ENCODE results near the gene DDX27.
A peak's percentile ranks its signal among the peaks of the same experiment; 100 is the strongest.

DNA sequence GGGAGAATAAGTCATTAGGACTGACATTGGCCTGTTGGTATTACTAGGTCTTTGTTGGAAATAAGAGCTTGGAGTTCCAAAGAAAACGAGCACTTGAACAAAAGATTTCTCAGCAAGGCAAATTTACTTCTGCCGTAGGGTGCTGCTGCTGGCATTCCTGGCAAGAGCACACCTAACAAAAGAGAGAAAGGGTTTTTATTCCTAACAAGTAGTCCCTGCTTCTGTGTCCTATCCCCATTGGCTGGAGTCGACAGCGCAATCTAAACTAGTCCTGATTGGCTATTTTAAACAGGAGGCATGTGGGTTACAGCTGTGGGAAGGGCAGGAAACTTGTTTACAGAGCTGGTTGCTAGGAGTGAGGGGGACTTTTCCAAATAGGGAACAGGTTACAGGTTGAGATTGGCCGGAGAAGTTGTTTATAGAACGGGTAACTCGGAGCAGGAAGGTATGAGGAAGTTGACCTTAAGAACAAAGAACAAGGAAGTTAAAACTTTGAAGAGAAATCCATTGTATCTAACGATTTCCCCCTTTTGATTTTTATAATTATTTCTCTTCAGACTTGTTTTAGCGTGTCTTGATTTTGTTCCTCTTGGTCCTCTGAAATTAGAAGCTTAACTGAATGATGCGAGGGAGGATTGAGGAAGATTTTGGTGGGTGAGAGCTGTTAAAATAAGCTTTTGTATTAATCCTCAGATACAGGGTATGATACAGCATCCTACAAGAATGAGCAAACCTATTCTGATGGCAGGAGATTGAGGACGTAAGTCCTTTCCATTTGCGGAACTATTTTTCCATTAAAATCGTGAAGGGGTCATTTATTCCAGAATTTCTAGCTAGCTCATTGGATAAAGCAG lies 62.1 kb downstream of the DDX27 start:
- TF ChIP-seq, protein P1, sequence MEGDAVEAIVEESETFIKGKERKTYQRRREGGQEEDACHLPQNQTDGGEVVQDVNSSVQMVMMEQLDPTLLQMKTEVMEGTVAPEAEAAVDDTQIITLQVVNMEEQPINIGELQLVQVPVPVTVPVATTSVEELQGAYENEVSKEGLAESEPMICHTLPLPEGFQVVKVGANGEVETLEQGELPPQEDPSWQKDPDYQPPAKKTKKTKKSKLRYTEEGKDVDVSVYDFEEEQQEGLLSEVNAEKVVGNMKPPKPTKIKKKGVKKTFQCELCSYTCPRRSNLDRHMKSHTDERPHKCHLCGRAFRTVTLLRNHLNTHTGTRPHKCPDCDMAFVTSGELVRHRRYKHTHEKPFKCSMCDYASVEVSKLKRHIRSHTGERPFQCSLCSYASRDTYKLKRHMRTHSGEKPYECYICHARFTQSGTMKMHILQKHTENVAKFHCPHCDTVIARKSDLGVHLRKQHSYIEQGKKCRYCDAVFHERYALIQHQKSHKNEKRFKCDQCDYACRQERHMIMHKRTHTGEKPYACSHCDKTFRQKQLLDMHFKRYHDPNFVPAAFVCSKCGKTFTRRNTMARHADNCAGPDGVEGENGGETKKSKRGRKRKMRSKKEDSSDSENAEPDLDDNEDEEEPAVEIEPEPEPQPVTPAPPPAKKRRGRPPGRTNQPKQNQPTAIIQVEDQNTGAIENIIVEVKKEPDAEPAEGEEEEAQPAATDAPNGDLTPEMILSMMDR (IDR thresholded peaks at IDR 0.05), result no peak
- TF ChIP-seq POLR2A (IDR thresholded peaks at IDR 0.05), result no peak
- peak in 1 of 3 donors; percentile 49 for TF ChIP-seq POLR2AphosphoS5 (IDR thresholded peaks at IDR 0.05)

Measured in breast epithelium (tissue), 3 donors.